Thyroid gland (tissue), 4 donors: ENCODE measurements around the gene SNIP1. TPM values are rescaled to one million over a fixed set of nuclear protein-coding genes. Genes with fewer than 3 reads are reported as not detected.
A peak's percentile ranks its signal among the peaks of the same experiment; 100 is the strongest.

Source experiments
- DNase-seq, 2 donors: peaks; one replicate each; pipeline ENCODE4 v3.0.0-alpha.2; 2019
- H3K27ac ChIP-seq, 3 donors: fragments of 200-600 bp; sonication (generic); 1 replicate in 2 of 3; 2 replicates in 1 of 3; pipeline ENCODE4 v1.5.1; 2016 to 2019; ENCODE audit warnings: mild to moderate bottlenecking in 1 of 3, moderate library complexity in 1 of 3
- H3K27me3 ChIP-seq: fragments of 200-600 bp; sonication (generic); one replicate; pipeline ENCODE4 v1.5.1; 2019
- H3K36me3 ChIP-seq, 2 donors: fragments of 200-600 bp; sonication (generic); one replicate each; pipeline ENCODE4 v1.5.1; 2016 to 2019
- H3K4me1 ChIP-seq, 2 donors: fragments of 200-600 bp; sonication (generic); one replicate each; pipeline ENCODE4 v1.5.1; 2017 to 2019
- H3K4me3 ChIP-seq, 3 donors: fragments of 200-600 bp; sonication (generic); replicated peaks in 1 of 3; 1 replicate in 2 of 3; 2 replicates in 1 of 3; pipeline ENCODE4 v1.5.1; 2016; ENCODE audit warnings: mild to moderate bottlenecking in 1 of 3
- H3K9me3 ChIP-seq: fragments of 200-600 bp; sonication (generic); one replicate; pipeline ENCODE4 v1.5.1; 2017
- CTCF ChIP-seq, 6 experiments: fragments of 200-600 bp in 3 of 6; fragments of 450-650 bp in 3 of 6; sonication (generic) in 3 of 6; IDR thresholded peaks; one replicate each; pipeline ENCODE4 v1.5.1; 2016 to 2019; ENCODE audit warnings: antibody characterized with exemption in 6 of 6, mild to moderate bottlenecking in 2 of 6, inconsistent platforms in 1 of 6, moderate library complexity in 1 of 6
- POLR2A ChIP-seq, 2 donors: fragments of 450-650 bp; IDR thresholded peaks; one replicate each; pipeline ENCODE4 v1.6.1; 2017; ENCODE audit warnings: antibody characterized with exemption in 2 of 2, mild to moderate bottlenecking in 2 of 2, moderate library complexity in 1 of 2
- WGBS, 2 donors: methylation state at CpG; one replicate each; pipeline ENCODE4 v1.1.5; 2017; 5-methylcytosine and 5-hydroxymethylcytosine counted together
- intact Hi-C: fragments of 100-400 bp; cut with DNase I; formaldehyde crosslinking; loops from one replicate; pipeline ENCODE4 v1.15.1; 2023
- microRNA-seq: library from miRNA; unstranded; fragments of <30 nt; microRNA quantifications from one replicate; pipeline ENCODE4, GENCODE V29; 2016
- small RNA-seq: library from RNA; depleted of rRNA; stranded (forward); fragments of <200 nt; gene quantifications from one replicate; pipeline ENCODE3, GENCODE V24; 2016
- total RNA-seq, 4 donors: library from RNA; depleted of rRNA; stranded (reverse); fragments of >200 nt; gene quantifications; one replicate each; pipeline ENCODE4 v1.2.3, GENCODE V29; 2016

The SNIP1 gene
- total RNA-seq, 4 donors from 2014 or later, result 8.1 to 16.7 (median 13.0) TPM

GRCh38 chr1:37485902-37486679 lies 68.0 kb downstream of the SNIP1 start:
- intact Hi-C loops, result loop anchor here (2.0 kb wide), 1 partner anchor 31 kb away; no protein-coding TSS in a partner anchor
- 60 to 70% methylated on average over 6 of the region's 6 CpGs for WGBS, 2 donors
- TF ChIP-seq POLR2A (IDR thresholded peaks at IDR 0.05) (no peak), CTCF (IDR thresholded peaks at IDR 0.05) (no peak)
- DNase-seq, result no peak
- Histone ChIP-seq H3K4me1 (peaks cover 7 to 24% of the 10 kb centered on the region in 2 donors), H3K9me3 (no peaks in the 10 kb centered on the region), H3K27ac (peak overlapping the region in 2 of 3 donors; percentile 49 to 65), H3K4me3 (no peak overlapping the region), H3K27me3 (no peaks in the 10 kb centered on the region), H3K36me3 (peaks cover 37% of the 10 kb centered on the region in 2 donors)

Small RNA genes lying within 50 kb of the gene (microRNA-seq; reads per million reads assigned to microRNA genes)
- not detected for gene MIR5581

Small RNA genes lying within 50 kb of the gene (small RNA-seq; reads per million reads assigned to genes)
- not detected for gene AL034379.1
- gene MIR5581, result not detected

Other genes with a start within 250 kb of the SNIP1 start
- gene ZC3H12A, start 79.7 kb downstream of the SNIP1 start, total RNA-seq, result 1 to 10 TPM; 4.1 to 7.1 (median 5.1) TPM
- 100 to 1,000 TPM in 2 of 4 donors, 10 to 100 TPM in 2; 78.9 to 109 (median 92.7) TPM for gene MEAF6, start 39.5 kb downstream of the SNIP1 start, total RNA-seq
- 10 to 100 TPM; 25.5 to 36.3 (median 26.0) TPM for gene DNALI1, start 2.6 kb upstream of the SNIP1 start, total RNA-seq
- gene GNL2, start 41.6 kb upstream of the SNIP1 start, total RNA-seq, result 10 to 100 TPM; 27.1 to 53.8 (median 33.3) TPM
- gene RSPO1, start 80.6 kb upstream of the SNIP1 start, total RNA-seq, result under 1 TPM in 1 of 4 donors, not detected in 3; 0.44 TPM
- 1 to 10 TPM in 2 of 4 donors, under 1 TPM in 2; 0.33 to 1.2 (median 0.81) TPM for gene CDCA8, start 138.2 kb upstream of the SNIP1 start, total RNA-seq
- gene EPHA10, start 210.8 kb upstream of the SNIP1 start, total RNA-seq, result under 1 TPM in 3 of 4 donors, not detected in 1; 0.11 to 0.54 (median 0.54) TPM
- 1 to 10 TPM; 2.6 to 4.3 (median 3.5) TPM for gene MANEAL, start 239.6 kb upstream of the SNIP1 start, total RNA-seq